ENCODE results near the gene BTBD18.
"Not testable (repeated sequence)": the region's sequence is repeated elsewhere in the genome, so short reads cannot be mapped to it uniquely, and the experiment has no call there.

Gene BTBD18

DNA sequence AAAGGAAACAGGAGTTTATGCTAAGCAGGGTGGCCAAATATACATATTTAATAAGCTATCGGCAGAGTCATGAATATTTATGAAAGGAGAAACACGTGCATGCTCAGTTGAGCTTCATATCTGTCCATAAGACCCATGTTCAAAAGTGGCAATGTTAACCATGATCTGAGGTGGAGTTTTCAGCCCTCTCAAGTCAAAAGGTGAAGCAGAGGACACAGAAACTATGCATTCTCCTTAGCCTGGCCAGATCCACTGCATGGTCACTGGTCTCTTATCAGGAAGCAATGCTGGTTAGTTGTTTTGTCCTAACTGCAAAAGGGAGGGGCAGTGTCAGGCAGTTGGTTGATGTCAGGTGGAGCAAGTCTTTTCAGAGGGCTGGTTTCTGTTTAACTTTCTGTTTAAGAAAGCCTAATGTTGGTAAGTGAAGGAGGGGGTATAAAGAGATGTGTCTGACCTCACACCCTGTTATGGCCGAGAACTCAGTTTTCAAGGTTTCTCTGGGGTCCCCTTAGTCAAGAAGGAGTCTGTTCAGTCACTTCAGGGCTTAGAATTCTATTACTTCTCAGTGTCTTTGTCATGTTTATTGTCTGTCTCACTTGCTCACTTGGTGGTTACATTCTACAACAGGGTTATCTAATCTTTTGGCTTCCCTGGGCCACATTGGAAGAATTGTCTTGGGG, 15.9 kb downstream of the BTBD18 start:
- DNase-seq (ENCODE audit: extremely low read depth in 1 of 2, low read depth in 1 of 2) = no peak

GRCh38 chr11:57732661-57733060, 19.0 kb downstream of the BTBD18 start:
- no peak for DNase-seq (ENCODE audit: extremely low read depth in 1 of 2, low read depth in 1 of 2)

DNA sequence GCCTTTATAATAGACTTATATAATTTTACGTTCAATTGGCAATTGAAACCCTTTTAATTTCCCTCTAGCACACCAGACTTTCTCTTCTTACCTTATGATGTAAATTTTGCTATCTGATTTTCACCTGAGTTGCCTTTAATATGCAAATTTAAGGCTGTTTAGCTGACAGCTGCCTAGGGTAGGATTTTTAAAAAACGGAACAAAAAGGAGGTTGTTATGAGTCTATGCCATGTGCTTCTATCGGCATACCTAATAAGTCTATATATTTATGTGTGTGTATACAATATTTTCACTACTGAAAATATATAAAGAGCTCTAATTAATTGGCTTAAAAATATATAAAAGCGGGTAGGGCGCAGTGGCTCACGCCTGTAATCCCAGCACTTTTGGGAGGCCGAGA, 22.1 kb downstream of the BTBD18 start:
- DNase-seq (ENCODE audit: extremely low read depth in 1 of 2, low read depth in 1 of 2) = no peak

- no peak for DNase-seq (ENCODE audit: extremely low read depth in 1 of 2, low read depth in 1 of 2)
Measured at GRCh38 chr11:57728829-57729228, 22.8 kb downstream of the BTBD18 start.

GRCh38 chr11:57727185-57727584, 24.4 kb downstream of the BTBD18 start:
- no peak for DNase-seq (ENCODE audit: extremely low read depth in 1 of 2, low read depth in 1 of 2)

GRCh38 chr11:57716726-57717125, 34.9 kb downstream of the BTBD18 start:
- DNase-seq (ENCODE audit: extremely low read depth in 1 of 2, low read depth in 1 of 2) = not testable (repeated sequence)

GRCh38 chr11:57713835-57714234, 37.8 kb downstream of the BTBD18 start:
- DNase-seq (ENCODE audit: extremely low read depth in 1 of 2, low read depth in 1 of 2) = no peak

GRCh38 chr11:57712256-57713150, 39.1 kb downstream of the BTBD18 start, which contains the start of gene TMX2:
TMX2 (plus strand) TSS chr11:57712593; CDS start chr11:57712619, 26 bp downstream.
- DNase-seq (ENCODE audit: extremely low read depth in 1 of 2, low read depth in 1 of 2) = peak; percentile 74 to 86

- DNase-seq (ENCODE audit: extremely low read depth in 1 of 2, low read depth in 1 of 2) = peak; percentile 59 to 67
Measured at GRCh38 chr11:57711414-57712255, 40.0 kb downstream of the BTBD18 start, which contains the start of gene MED19. MED19 (minus strand) TSS chr11:57712215; CDS start chr11:57712179, 36 bp downstream.

DNA sequence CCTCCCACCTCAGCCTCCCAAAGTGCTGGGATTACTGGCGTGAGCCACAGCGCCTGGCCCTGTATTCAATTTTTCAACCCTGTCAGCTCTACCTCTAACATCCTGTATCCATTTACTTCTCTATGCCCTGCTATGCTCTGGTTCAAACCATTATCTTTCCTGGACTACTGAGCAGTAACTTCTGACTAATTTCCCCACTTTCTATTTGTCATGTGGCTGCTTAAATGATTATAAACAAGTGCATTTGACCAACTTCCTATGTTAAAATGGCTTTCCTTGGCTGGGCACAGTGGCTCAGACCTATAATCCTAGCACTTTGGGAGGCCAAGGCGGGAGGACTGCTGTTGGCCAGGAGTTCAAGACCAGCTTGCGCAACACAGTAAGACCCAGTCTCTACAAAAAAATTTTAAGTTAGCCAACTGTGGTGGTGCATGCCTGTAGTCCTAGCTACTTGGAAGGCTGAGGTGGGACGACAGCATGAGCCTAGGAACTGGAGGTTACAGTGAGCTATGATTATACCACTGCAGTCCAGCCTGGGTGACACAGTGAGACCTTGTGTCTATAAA, 41.7 kb downstream of the BTBD18 start:
- no peak for DNase-seq (ENCODE audit: extremely low read depth in 1 of 2, low read depth in 1 of 2)

GRCh38 chr11:57705432-57705831, 46.2 kb downstream of the BTBD18 start:
- DNase-seq (ENCODE audit: extremely low read depth in 1 of 2, low read depth in 1 of 2) = not testable (repeated sequence)

DNA sequence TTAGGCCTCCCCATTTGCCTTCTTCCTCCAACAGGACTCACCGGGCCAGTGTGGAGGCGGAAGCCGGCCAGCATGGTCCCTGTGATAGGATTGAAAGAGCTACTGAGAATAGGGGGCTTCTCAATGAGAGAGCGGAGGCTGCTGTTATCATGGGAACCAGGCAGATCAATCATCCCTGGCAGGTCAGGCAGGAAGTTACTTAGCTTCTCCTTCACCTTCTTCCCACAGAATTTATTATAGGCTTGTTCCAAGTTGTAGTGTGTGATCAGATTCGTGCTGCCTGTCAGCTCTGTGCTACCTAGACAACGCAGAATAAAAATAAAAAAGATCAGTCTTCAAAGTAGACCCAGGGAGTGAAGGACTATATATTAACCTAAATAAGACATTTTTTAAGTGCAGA, 46.7 kb downstream of the BTBD18 start:
- no peak for DNase-seq (ENCODE audit: extremely low read depth in 1 of 2, low read depth in 1 of 2)

DNA sequence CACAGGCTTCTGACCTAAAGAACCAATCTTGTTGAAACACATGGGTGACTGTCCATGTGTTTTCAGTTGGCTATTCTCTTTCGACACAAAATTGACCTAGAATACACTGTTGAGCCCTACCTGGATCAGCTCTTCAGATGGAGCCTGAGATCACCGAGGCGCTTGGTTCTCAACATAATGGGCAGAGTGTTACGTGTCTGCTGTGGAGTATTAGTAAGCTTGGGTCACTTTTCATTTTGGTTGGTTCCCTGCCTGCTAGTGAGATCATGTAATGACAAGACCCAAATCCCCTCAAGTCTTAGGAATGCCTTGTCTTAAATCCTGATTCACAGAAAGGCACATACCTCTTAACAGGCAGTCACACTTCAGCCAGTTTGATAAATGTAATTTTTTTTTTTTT, 48.3 kb downstream of the BTBD18 start:
- DNase-seq (ENCODE audit: extremely low read depth in 1 of 2, low read depth in 1 of 2) = no peak

DNA sequence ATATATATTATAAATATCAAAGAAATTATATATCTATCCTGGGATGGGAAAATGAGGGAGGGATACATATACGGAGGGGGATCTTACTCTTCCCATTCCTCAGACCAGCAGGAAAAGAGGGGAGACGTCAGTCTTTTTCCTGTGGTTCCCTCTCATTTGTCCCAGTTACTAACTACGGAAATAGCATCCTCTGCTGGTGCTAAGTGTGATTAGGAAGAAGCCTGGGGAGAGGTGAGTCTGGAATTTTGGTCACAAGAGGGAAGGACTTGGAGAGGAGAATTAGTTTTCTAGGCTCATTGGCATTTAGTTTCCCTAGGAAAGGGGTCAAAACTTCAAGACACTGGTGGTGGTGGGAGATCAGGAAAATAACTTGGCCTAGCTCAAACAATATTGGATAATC, 51.2 kb downstream of the BTBD18 start:
- DNase-seq (ENCODE audit: extremely low read depth in 1 of 2, low read depth in 1 of 2) = no peak

- no peak for DNase-seq (ENCODE audit: extremely low read depth in 1 of 2, low read depth in 1 of 2)
Measured at GRCh38 chr11:57699813-57700212, 51.8 kb downstream of the BTBD18 start.

GRCh38 chr11:57698843-57699365, 52.7 kb downstream of the BTBD18 start:
- DNase-seq (ENCODE audit: extremely low read depth in 1 of 2, low read depth in 1 of 2) = no peak
